BLaER1 (cell line): ENCODE data around the gene UNC5CL.

ENCODE experiments used
- H3K27ac ChIP-seq: shearing (Covaris generic); formaldehyde crosslinking; 2 replicates; pipeline ENCODE4 v1.8.1; 2022
- H3K27me3 ChIP-seq: shearing (Covaris generic); formaldehyde crosslinking; 2 replicates; pipeline ENCODE4 v1.8.1; 2022
- H3K36me3 ChIP-seq: shearing (Covaris generic); formaldehyde crosslinking; 2 replicates; pipeline ENCODE4 v1.8.1; 2022
- H3K4me1 ChIP-seq: shearing (Covaris generic); formaldehyde crosslinking; 2 replicates; pipeline ENCODE4 v1.8.1; 2022
- H3K4me2 ChIP-seq: shearing (Covaris generic); formaldehyde crosslinking; 2 replicates; pipeline ENCODE4 v1.8.1; 2022
- H3K4me3 ChIP-seq: shearing (Covaris generic); formaldehyde crosslinking; 2 replicates; pipeline ENCODE4 v1.8.1; 2022
- H3K9ac ChIP-seq: shearing (Covaris generic); formaldehyde crosslinking; 2 replicates; pipeline ENCODE4 v1.8.1; 2022
- H3K9me3 ChIP-seq: shearing (Covaris generic); formaldehyde crosslinking; 2 replicates; pipeline ENCODE4 v1.8.1; 2022
- H4K20me1 ChIP-seq: shearing (Covaris generic); formaldehyde crosslinking; 2 replicates; pipeline ENCODE4 v1.8.1; 2022
- Cebpa-rat ChIP-seq: shearing (Covaris generic); IDR thresholded peaks from 2 replicates; pipeline ENCODE4 v1.8.1; 2022

Gene UNC5CL

GRCh38 chr6:41074692-41075436 lies 35.8 kb upstream of the UNC5CL start:
- peaks cover 28% of the 10 kb centered on the region for H3K36me3 ChIP-seq
- H3K9me3 ChIP-seq, result no peaks in the 10 kb centered on the region
- H3K27me3 ChIP-seq, result no peaks in the 10 kb centered on the region
- H3K27ac ChIP-seq, result peak overlapping the region; percentile 99; the same call in 1 of the 2 replicates
- peaks cover 68% of the 10 kb centered on the region for H4K20me1 ChIP-seq
- peaks cover 69% of the 10 kb centered on the region for H3K4me1 ChIP-seq
- H3K4me2 ChIP-seq, result peak overlapping the region; percentile 97
- H3K9ac ChIP-seq, result peak overlapping the region; percentile 97
- no peak for TF ChIP-seq Cebpa-rat
- peak overlapping the region; percentile 93 for H3K4me3 ChIP-seq

DNA sequence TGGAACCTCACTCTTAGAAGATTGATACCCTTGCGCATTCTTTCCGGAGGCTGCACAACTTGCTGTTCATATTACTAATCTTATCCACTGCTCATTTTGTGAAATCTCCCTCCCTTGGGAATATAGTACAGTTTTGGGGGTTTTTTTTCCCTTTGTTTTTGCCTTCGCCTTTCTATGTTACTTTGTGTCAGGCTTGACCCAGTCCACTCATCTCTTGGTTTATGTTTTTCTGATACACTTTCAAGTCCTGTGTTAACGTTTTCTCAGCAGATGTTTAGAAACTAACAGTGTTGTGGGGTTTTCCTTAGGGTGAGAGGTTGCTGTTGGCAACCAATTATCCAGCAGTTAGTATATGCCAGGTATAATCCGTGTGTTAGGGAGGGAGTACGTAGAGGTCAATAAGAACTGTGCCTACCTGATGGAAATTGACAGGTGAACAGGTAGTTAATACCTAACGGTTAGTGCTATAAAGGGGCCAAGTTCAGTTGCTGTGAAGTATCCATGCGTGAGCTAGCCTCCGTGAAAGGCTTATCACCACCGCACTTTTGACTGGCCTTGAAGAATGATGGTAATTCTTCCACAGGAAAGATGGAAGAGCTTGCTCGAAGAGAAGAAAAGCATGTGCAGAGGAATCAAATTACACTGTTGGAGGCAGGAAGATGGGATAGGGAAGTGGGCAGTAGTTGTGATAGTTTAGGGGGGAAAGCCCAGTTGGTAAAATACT lies 35.1 kb upstream of the UNC5CL start:
- H3K4me2 ChIP-seq, result peak overlapping the region; percentile 97
- no peaks in the 10 kb centered on the region for H3K9me3 ChIP-seq
- no peaks in the 10 kb centered on the region for H3K27me3 ChIP-seq
- H3K4me1 ChIP-seq, result peaks cover 62% of the 10 kb centered on the region
- TF ChIP-seq Cebpa-rat, result no peak
- H4K20me1 ChIP-seq, result peaks cover 61% of the 10 kb centered on the region
- H3K9ac ChIP-seq, result peak overlapping the region; percentile 97
- H3K27ac ChIP-seq, result peak overlapping the region; percentile 99
- H3K36me3 ChIP-seq, result peaks cover 21% of the 10 kb centered on the region
- peak overlapping the region; percentile 93 for H3K4me3 ChIP-seq

DNA sequence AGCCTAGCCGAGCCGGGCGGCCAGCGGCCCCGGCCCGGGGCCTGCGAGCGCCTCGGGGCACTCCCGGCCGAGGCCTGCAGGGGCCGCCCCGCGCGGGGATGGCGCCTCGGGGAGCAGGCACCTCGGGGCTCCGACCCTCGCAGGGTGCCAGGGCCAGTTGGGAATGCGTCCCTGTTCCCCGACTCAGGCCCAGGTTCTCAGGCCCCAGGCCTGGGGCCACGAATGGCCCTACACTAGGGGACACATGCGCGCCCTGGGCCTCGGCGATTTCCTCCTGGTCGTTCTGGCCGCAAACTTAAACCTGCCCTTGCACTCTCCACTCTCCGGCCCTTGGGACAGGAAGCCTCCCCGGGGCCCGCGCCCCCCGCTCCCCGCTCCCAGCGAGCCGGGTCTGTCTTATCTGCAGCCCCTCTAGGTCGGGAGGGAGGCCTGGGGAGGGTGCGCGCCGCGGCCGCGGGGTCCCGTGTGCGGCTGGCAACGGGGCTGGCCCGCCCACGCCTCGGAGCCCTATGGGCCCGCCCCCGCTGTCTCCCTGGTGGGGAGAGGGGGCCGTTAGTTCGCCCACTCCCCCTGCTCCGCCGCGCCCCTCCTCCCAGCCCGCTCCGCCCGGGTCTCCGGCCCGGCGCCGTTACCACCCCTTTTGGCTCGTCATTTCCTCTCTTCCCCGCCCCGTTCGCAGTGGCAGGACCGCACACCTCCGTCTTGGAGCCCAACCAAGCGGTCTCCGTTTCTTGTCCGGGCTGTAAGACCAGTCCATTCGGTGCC lies 34.4 kb upstream of the UNC5CL start:
- Histone ChIP-seq H3K27me3 (no peaks in the 10 kb centered on the region), H3K27ac (peak overlapping the region; percentile 99), H4K20me1 (peaks cover 53% of the 10 kb centered on the region), H3K4me2 (peak overlapping the region; percentile 97), H3K4me3 (peak overlapping the region; percentile 93), H3K9ac (peak overlapping the region; percentile 97), H3K9me3 (no peaks in the 10 kb centered on the region), H3K4me1 (peaks cover 54% of the 10 kb centered on the region), H3K36me3 (peaks cover 17% of the 10 kb centered on the region; the same call in 1 of the 2 replicates)
- TF ChIP-seq Cebpa-rat, result no peak

- Histone ChIP-seq H3K27ac (peak within 1 kb of the TSS; percentile 99), H3K4me2 (peak within 1 kb of the TSS; percentile 97), H3K4me3 (peak within 1 kb of the TSS; percentile 93), H3K4me1 (peaks cover 49% of the 10 kb centered on the region), H3K36me3 (peaks cover 22% of the 10 kb centered on the region; the same call in 1 of the 2 replicates), H3K27me3 (no peaks in the 10 kb centered on the region), H3K9ac (peak within 1 kb of the TSS; percentile 97), H3K9me3 (no peaks in the 10 kb centered on the region), H4K20me1 (peaks cover 48% of the 10 kb centered on the region)
- no peak for TF ChIP-seq Cebpa-rat
These were observed 33.8 kb upstream of the UNC5CL start, which contains the start of gene NFYA for GRCh38 chr6:41072836-41073202. Gene NFYA (plus strand): TSS chr6:41072974. CDS start chr6:41079090, 6,116 bp downstream.

DNA sequence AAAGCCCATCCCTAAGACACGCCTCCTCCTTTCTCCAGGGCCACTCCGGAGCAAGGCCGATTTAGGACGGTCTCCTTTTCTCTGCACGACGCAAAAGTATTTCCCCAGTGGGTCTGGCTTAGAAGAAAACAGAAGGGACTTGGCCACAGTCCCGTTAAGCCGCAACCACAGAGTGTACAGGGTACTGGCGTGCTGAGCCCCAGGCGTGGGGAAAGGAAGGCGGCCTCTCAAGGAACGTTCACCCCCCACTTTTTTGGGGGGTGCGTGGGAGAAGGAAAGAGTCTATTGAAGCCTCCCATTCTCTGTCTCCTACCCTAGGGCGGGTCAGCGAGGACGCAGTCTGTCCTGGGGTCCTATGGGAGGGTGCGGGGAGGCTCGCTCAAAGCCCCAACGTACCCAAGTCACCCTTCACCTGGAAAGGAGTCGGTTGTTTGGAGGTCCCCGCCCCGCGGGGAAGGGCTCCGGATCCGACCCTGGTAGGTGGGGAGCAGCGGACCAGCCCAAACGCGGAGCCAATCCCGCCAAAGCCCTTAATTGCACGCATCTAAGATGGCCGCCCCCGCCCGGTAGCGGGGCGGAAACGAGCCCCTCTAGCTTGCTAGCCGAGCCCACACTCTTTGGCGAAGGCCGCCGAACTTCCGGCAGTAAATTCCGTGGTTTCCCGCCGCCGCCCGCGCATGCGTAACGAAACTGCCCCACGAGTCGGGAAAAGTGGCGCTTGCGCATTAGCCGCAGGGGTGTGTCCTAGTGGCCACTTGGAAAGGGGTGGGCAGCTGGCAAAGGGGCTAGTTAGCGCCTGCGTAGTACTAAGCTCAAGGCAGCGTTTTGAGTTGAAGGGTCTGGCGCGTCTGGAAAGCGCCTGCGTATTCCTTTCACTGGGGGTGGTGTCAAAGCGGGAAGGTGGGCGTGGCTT lies 33.2 kb upstream of the UNC5CL start, which contains the start of gene OARD1:
Gene OARD1, minus strand, starts transcription at position 434 of the 913 bp plus-strand sequence. CDS start 722 bp downstream, outside the sequence.
- H4K20me1 ChIP-seq, result peaks cover 41% of the 10 kb centered on the region
- peaks cover 42% of the 10 kb centered on the region for H3K4me1 ChIP-seq
- no peaks in the 10 kb centered on the region for H3K27me3 ChIP-seq
- H3K9ac ChIP-seq, result peak within 1 kb of the TSS; percentile 97
- TF ChIP-seq Cebpa-rat, result no peak
- peaks cover 23% of the 10 kb centered on the region for H3K36me3 ChIP-seq
- H3K9me3 ChIP-seq, result no peaks in the 10 kb centered on the region
- H3K27ac ChIP-seq, result peak within 1 kb of the TSS; percentile 99
- peak within 1 kb of the TSS; percentile 93 for H3K4me3 ChIP-seq
- H3K4me2 ChIP-seq, result peak within 1 kb of the TSS; percentile 97

DNA sequence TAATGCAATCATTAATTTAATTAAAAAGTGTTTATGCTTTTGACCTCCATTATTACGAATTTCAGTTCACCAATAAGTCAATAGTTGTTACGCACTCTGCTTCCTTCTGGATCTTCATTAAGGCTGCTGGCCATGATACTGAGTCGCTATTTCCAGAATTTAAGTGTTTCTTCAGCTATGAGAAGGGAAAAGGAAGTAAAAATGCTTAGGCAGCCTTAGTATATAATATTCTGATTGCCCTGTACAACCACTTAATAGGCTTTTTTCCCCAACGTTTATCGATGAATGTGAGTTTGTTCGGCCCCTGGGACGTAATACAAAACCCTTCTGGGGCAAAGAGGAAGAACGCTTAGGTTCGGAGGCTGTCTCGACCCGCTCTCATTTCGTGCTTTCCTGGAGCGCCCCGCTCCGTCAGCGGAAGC lies 32.5 kb upstream of the UNC5CL start:
- Histone ChIP-seq H3K4me3 (peak overlapping the region; percentile 93), H4K20me1 (peaks cover 35% of the 10 kb centered on the region), H3K4me1 (peaks cover 37% of the 10 kb centered on the region), H3K9me3 (no peaks in the 10 kb centered on the region), H3K9ac (peak overlapping the region; percentile 97), H3K27ac (peak overlapping the region; percentile 99), H3K4me2 (peak overlapping the region; percentile 85), H3K36me3 (peaks cover 23% of the 10 kb centered on the region), H3K27me3 (no peaks in the 10 kb centered on the region)
- TF ChIP-seq Cebpa-rat, result no peak

GRCh38 chr6:41066867-41067304 lies 27.9 kb upstream of the UNC5CL start:
- H4K20me1 ChIP-seq, result no peaks in the 10 kb centered on the region
- no peak overlapping the region for H3K4me3 ChIP-seq
- H3K9ac ChIP-seq, result no peak overlapping the region
- no peak for TF ChIP-seq Cebpa-rat
- no peak overlapping the region for H3K4me2 ChIP-seq
- H3K27ac ChIP-seq, result no peak overlapping the region
- peaks cover 22% of the 10 kb centered on the region for H3K4me1 ChIP-seq
- H3K27me3 ChIP-seq, result no peaks in the 10 kb centered on the region
- no peaks in the 10 kb centered on the region for H3K9me3 ChIP-seq
- peaks cover 33% of the 10 kb centered on the region for H3K36me3 ChIP-seq

DNA sequence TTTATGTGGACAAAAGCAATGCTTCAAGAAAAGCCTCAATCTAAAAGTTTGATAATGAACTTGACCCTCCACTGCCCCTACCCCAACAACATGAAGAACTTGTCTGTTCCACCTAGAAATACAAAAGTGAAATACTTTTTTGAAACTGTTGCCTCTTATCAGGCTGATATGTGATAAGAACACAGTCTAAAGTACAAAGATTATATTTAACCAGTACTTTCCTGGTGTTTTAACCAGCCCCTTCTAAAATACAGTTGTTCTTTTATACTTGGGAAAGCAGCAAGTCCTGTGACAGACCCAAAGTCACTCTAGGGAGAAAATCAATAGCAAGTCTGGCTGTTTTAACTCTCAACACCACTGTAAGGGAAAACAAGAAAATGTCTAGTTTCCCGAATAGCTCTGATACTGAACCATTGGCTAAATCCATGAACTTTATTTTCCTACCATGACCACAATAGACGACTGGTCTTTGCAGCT lies 26.6 kb upstream of the UNC5CL start:
- no peak overlapping the region for H3K4me3 ChIP-seq
- no peak overlapping the region for H3K9ac ChIP-seq
- no peaks in the 10 kb centered on the region for H3K27me3 ChIP-seq
- no peaks in the 10 kb centered on the region for H4K20me1 ChIP-seq
- no peaks in the 10 kb centered on the region for H3K9me3 ChIP-seq
- H3K27ac ChIP-seq, result no peak overlapping the region
- peaks cover 40% of the 10 kb centered on the region for H3K36me3 ChIP-seq
- no peak for TF ChIP-seq Cebpa-rat
- no peak overlapping the region for H3K4me2 ChIP-seq
- peaks cover 15% of the 10 kb centered on the region for H3K4me1 ChIP-seq
